Measurements from ENCODE around the gene KIF26A.

KIF26A gene

GRCh38 chr14:104130974-104131651 is 7.3 kb upstream of the KIF26A start:
- H3K9me3 Mint-ChIP-seq (ENCODE audit: low read depth) = peaks cover 11% of the 10 kb centered on the region
- peaks cover 9% of the 10 kb centered on the region for H3K36me3 Mint-ChIP-seq
- peaks cover 35% of the 10 kb centered on the region for H3K27me3 Mint-ChIP-seq
- H3K4me3 Mint-ChIP-seq = no peak overlapping the region
- H3K27ac Mint-ChIP-seq = no peak overlapping the region
- H3K4me1 Mint-ChIP-seq (ENCODE audit: low read depth) = no peaks in the 10 kb centered on the region

DNA sequence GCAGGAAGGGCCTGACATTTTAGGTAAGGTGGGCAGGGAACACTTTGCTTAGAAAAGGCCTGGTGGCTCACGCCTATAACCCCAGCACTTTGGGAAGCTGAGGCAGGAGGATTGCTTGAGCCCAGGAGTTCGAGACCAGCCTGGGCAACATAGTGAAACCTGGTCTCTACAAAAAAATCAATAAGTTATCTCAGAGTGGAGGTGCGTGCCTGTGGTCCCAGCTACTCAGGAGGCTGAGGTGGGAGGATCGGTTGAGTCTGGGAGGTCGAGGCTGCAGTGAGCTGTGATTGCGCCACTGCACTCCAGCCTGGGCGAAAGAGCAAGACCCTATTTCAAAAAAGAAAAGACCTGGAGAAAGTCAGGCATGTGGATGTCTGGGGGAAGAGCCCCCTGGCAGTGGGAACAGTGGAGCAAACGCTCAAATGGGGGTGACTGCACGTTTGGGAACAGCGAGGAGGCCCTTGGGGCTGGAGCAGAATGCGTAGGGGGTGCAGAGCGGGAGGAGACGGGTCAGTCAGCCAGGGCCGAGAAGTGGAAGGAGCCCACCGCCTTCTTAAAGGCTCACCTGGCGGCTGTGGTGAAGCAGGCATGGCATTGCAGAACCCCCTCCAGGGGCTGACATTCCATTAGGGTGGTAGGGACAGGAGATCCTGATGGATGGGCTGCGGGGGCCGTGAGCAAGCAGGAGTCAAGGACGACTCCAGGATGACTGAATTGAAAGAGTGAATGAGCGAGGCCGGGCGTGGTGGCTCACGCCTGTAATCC is 6.2 kb upstream of the KIF26A start:
- Mint-ChIP-seq H3K4me1 (ENCODE audit: low read depth) (peaks cover 5% of the 10 kb centered on the region), H3K36me3 (peaks cover 7% of the 10 kb centered on the region), H3K27me3 (peaks cover 32% of the 10 kb centered on the region), H3K9me3 (ENCODE audit: low read depth) (peaks cover 8% of the 10 kb centered on the region), H3K4me3 (no peak overlapping the region), H3K27ac (no peak overlapping the region)

- Mint-ChIP-seq H3K4me3 (no peak overlapping the region), H3K36me3 (peaks cover 7% of the 10 kb centered on the region), H3K27ac (no peak overlapping the region), H3K27me3 (peaks cover 30% of the 10 kb centered on the region), H3K9me3 (ENCODE audit: low read depth) (peaks cover 8% of the 10 kb centered on the region), H3K4me1 (ENCODE audit: low read depth) (peaks cover 6% of the 10 kb centered on the region)
These were observed 5.4 kb upstream of the KIF26A start for GRCh38 chr14:104132981-104133380.

DNA sequence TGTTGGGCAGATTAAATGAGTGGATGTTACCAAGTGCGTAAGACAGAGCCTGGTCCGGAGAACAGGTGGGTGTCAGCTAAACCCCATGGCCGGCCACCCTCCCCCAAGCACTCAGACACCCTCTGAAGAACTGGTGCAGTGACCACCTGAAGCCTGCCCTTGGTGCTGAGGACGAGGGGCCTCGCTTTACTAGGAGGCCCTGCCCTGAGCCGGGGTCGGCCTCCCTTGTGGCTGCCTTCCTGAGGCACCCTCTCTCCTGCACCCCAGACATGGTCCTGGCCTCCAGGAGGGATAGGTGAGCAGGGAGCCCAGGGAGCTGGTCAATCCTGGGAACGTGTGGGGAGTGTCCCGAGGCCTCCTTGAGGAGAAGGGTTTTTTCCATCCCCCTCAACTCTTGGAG is 4.9 kb upstream of the KIF26A start:
- peaks cover 6% of the 10 kb centered on the region for H3K4me1 Mint-ChIP-seq (ENCODE audit: low read depth)
- H3K4me3 Mint-ChIP-seq = no peak overlapping the region
- H3K9me3 Mint-ChIP-seq (ENCODE audit: low read depth) = peaks cover 8% of the 10 kb centered on the region
- peaks cover 7% of the 10 kb centered on the region for H3K36me3 Mint-ChIP-seq
- H3K27me3 Mint-ChIP-seq = peaks cover 30% of the 10 kb centered on the region
- H3K27ac Mint-ChIP-seq = no peak overlapping the region

DNA sequence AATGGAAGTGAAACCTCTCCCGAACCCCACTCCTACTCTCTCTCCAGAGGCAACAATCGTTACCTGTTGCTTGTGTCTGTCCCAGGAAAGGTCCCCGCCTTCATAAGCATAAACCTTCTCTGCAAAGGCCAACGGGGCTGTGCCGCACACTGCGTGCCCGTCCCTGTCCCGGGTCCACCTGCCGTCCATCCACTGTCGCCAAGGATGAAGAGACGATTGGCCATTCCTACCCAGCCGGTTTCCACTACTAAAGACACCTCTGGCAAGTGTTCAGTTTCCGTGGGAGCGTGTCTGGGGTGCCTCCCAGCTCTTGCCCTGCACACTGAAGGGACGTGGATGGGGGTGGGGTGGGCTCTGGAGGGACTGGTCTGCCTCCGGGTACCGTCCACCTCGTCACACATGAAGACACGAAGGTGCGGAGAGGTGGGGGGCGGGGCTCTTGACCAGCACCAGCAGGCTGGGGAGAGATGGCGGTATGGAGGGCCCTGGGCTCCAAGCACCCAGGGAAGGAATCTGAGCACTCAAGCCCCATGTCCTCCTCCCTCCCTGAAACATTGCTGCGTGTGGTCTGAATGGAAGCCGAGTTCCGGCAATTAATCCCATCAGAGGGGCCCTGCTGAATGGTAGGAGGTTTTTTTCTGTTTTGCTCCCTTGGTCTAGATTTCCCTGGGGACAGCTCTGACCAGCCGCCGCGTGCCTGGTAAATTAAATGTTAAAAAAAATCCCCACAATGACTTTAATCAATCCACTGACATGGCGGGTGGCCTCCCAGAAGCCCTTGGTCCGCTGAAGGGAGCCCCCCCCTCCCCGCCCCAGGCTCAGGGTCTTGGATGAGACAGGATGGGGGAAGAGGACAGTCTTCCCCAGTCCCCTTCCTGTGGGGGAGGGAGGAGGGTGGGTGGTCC is 4.1 kb upstream of the KIF26A start:
- peaks cover 6% of the 10 kb centered on the region for H3K4me1 Mint-ChIP-seq (ENCODE audit: low read depth)
- H3K4me3 Mint-ChIP-seq = no peak overlapping the region
- H3K9me3 Mint-ChIP-seq (ENCODE audit: low read depth) = peaks cover 7% of the 10 kb centered on the region
- H3K36me3 Mint-ChIP-seq = peaks cover 5% of the 10 kb centered on the region
- H3K27ac Mint-ChIP-seq = no peak overlapping the region
- H3K27me3 Mint-ChIP-seq = peaks cover 25% of the 10 kb centered on the region

- Mint-ChIP-seq H3K36me3 (no peaks in the 10 kb centered on the region), H3K27me3 (peaks cover 20% of the 10 kb centered on the region), H3K27ac (no peak overlapping the region), H3K4me1 (ENCODE audit: low read depth) (peaks cover 6% of the 10 kb centered on the region), H3K9me3 (ENCODE audit: low read depth) (no peaks in the 10 kb centered on the region), H3K4me3 (peak overlapping the region; percentile 42)
These were observed 3.1 kb upstream of the KIF26A start for GRCh38 chr14:104135121-104135903.

DNA sequence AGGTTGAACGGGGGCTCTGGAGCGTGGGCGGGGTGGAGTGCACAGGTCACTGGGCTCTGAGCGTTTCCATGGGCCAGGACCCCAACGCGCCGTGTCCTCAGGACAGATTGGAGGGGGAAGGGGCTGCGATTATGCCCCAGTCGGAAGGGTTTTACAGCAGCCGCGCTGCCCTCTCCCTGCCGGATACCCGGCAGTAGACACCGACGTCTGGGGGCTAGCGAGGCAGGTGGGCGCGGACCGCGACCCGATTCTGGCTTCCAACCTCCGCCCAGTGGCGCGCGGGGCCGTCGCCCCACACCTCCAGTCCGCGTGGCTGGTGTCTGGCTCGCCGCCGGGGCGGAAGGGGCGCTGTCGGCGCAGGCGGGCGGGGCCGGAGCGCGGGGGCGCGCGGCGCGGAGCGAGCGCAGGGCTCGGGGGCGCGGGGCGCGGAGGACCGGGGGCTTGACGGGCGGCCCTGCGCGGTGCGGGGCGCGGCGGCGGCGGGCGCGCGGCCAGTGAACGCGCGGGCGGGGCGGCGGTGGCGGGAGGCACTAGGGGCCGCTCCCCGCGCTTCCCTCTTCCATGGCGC is 2.4 kb upstream of the KIF26A start:
- H3K9me3 Mint-ChIP-seq (ENCODE audit: low read depth) = no peaks in the 10 kb centered on the region
- H3K4me3 Mint-ChIP-seq = peak overlapping the region; percentile 42
- peaks cover 19% of the 10 kb centered on the region for H3K27me3 Mint-ChIP-seq
- H3K27ac Mint-ChIP-seq = no peak overlapping the region
- H3K36me3 Mint-ChIP-seq = no peaks in the 10 kb centered on the region
- H3K4me1 Mint-ChIP-seq (ENCODE audit: low read depth) = peaks cover 6% of the 10 kb centered on the region

- H3K27ac Mint-ChIP-seq = no peak overlapping the region
These were observed 1.7 kb upstream of the KIF26A start for GRCh38 chr14:104136472-104137296.

GRCh38 chr14:104137297-104138097 is 890 bp upstream of the KIF26A start:
- Mint-ChIP-seq H3K27ac (no peak overlapping the region), H3K27me3 (peaks cover 7% of the 10 kb centered on the region), H3K4me1 (ENCODE audit: low read depth) (peaks cover 6% of the 10 kb centered on the region), H3K4me3 (peak overlapping the region; percentile 73), H3K36me3 (no peaks in the 10 kb centered on the region), H3K9me3 (ENCODE audit: low read depth) (no peaks in the 10 kb centered on the region)

More at GRCh38 chr14:104136472-104137296, 1.7 kb upstream of the KIF26A start:
- Mint-ChIP-seq H3K27me3 (peaks cover 15% of the 10 kb centered on the region), H3K9me3 (ENCODE audit: low read depth) (no peaks in the 10 kb centered on the region), H3K4me3 (peak overlapping the region; percentile 73), H3K36me3 (no peaks in the 10 kb centered on the region), H3K4me1 (ENCODE audit: low read depth) (peaks cover 6% of the 10 kb centered on the region)

DNA sequence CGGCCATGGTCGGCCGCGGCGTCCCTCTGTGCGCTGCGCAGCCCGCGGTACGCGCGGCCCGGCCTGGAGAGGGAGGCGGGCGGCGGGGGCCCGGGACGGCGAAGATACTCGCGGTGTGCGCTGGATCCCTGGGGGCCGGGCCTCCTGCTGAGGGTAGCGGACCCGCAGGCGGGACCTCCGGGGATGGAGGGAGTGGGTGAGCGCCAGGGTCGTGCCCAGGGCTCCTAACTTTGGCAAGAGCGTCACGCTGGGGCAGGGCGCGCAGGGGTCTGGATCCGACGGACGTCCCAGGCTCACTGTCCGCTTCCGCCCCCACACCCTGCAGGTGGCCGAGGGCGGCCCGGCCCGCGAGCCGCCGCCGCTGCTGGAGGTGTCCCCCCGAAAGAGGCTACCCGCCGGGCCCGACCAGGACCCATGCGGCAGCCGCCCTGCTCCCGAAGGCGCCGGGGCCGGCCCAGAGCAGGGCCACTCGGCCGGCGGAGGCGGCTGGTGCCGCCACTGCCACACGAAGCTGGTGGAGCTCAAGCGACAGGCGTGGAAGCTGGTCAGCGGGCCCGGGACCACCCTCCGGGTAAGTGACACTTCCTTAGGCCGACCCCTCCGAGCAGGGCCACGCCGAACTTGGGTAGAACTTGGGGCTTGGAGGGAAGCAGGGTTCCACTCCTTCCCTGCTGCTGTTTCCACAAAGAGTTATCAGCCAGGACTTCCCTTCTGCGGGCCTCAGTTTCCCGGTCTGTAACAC is 502 bp downstream of the KIF26A start:
- Mint-ChIP-seq H3K4me3 (no peak overlapping the region), H3K27ac (no peak overlapping the region), H3K4me1 (ENCODE audit: low read depth) (peaks cover 6% of the 10 kb centered on the region), H3K9me3 (ENCODE audit: low read depth) (no peaks in the 10 kb centered on the region), H3K36me3 (no peaks in the 10 kb centered on the region), H3K27me3 (peaks cover 4% of the 10 kb centered on the region)

DNA sequence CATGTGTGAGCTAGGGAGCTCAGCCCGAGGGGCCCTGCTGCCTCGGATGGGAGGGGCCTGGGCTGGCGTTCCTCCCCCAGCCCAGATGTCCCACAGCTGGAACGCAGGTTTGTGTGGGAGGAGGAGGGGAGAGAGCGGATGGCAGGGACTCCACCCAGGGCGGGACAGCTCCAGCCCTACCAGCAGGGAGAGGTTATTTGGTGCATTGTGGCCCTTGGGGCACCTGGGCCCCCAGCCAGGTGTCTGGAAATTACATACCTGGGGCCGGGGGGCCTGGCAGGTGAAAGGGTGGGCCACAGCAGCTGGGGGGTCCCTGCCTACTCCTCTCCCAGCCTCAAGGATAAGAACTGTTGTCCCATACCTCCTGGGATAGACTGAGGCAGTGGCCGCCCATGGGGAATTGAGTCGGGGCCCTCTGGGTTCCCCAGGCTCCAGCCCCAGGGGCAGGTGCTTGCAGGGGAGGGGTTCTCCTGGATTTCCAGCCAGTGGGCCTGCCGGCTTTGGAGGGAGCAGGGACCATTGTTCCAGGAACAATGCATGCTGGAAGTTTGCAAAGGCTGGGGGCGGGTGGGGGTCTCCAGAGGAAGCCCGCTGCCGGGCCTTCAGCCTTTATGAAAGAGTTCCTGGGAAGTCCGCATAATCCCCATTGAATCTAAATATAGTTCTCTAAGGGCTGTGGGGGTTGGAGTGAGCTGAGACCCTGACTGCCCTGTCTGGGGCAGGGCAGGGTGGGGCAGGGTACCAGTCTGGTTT is 1.2 kb downstream of the KIF26A start:
- peaks cover 6% of the 10 kb centered on the region for H3K4me1 Mint-ChIP-seq (ENCODE audit: low read depth)
- no peaks in the 10 kb centered on the region for H3K9me3 Mint-ChIP-seq (ENCODE audit: low read depth)
- peaks cover 4% of the 10 kb centered on the region for H3K27me3 Mint-ChIP-seq
- H3K4me3 Mint-ChIP-seq = no peak overlapping the region
- H3K36me3 Mint-ChIP-seq = no peaks in the 10 kb centered on the region
- no peak overlapping the region for H3K27ac Mint-ChIP-seq

DNA sequence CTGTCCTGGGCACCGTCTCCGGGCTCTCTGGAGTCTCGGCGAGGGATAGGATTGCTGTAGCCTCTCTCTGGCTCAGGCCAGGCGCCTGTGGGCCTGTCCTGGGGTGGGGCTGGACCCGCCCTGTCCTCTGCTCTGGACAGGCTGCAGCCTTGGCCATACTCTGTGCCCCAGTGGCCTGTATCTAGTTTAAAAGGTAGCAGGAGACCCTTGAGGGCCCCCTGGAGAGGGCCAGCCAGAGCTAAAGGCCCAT is 1.8 kb downstream of the KIF26A start:
- H3K4me3 Mint-ChIP-seq = no peak overlapping the region
- peaks cover 6% of the 10 kb centered on the region for H3K4me1 Mint-ChIP-seq (ENCODE audit: low read depth)
- H3K36me3 Mint-ChIP-seq = no peaks in the 10 kb centered on the region
- H3K27ac Mint-ChIP-seq = no peak overlapping the region
- no peaks in the 10 kb centered on the region for H3K9me3 Mint-ChIP-seq (ENCODE audit: low read depth)
- peaks cover 2% of the 10 kb centered on the region for H3K27me3 Mint-ChIP-seq

Measured in activated naive CD8-positive, alpha-beta T cell (primary cell).